GM21381 (cell line): ENCODE data around the gene RXFP4.
"Not testable (repeated sequence)": the region's sequence is repeated elsewhere in the genome, so short reads cannot be mapped to it uniquely, and the experiment has no call there.

Experiments used
- ATAC-seq: cut with Tn5 transposase; IDR thresholded peaks from one replicate; pipeline ENCODE4 v1.9.1; 2021; ENCODE audit warnings: mild to moderate bottlenecking, moderate library complexity; ENCODE audit not compliant: unreplicated experiment

Gene RXFP4

GRCh38 chr1:155976913-155977689 is 35.7 kb downstream of the RXFP4 start:
- no peak for ATAC-seq

- ATAC-seq: no peak
Observed at GRCh38 chr1:155977690-155978324, 36.4 kb downstream of the RXFP4 start.

- ATAC-seq: peak; percentile 37
Observed at GRCh38 chr1:155978325-155978972, 37.0 kb downstream of the RXFP4 start, which contains the start of gene ARHGEF2. ARHGEF2 (minus strand) TSS chr1:155978547; CDS start chr1:155978427, 120 bp downstream.

- ATAC-seq: no peak
Observed at GRCh38 chr1:155978973-155979429, 37.6 kb downstream of the RXFP4 start.

GRCh38 chr1:155979597-155980343 is 38.3 kb downstream of the RXFP4 start:
- ATAC-seq: no peak

GRCh38 chr1:155981266-155982088 is 40.0 kb downstream of the RXFP4 start:
- ATAC-seq: no peak

- ATAC-seq: no peak
Observed at GRCh38 chr1:155982106-155982505, 40.7 kb downstream of the RXFP4 start.

- no peak for ATAC-seq
Observed at GRCh38 chr1:155983191-155984024, 42.0 kb downstream of the RXFP4 start.

GRCh38 chr1:155984341-155984740 is 42.9 kb downstream of the RXFP4 start:
- ATAC-seq: no peak

- not testable (repeated sequence) for ATAC-seq
Observed at GRCh38 chr1:155984903-155985645, 43.6 kb downstream of the RXFP4 start.

- no peak for ATAC-seq
Observed at GRCh38 chr1:155989242-155990004, 48.0 kb downstream of the RXFP4 start.

GRCh38 chr1:155990005-155990739 is 48.7 kb downstream of the RXFP4 start:
- ATAC-seq: no peak
